CD4-positive, alpha-beta memory T cell (primary cell): ENCODE data around the gene ADCY5. TPM values are rescaled to one million over a fixed set of nuclear protein-coding genes. Genes with fewer than 3 reads are reported as not detected.

Source experiments
- CTCF ChIA-PET: fragments of 350-600 bp; sonication (Branson Sonifier 250); formaldehyde crosslinking; loops from one replicate; lab custom pipeline; 2021; ENCODE audit warnings: inconsistent platforms; ENCODE audit not compliant: partially characterized antibody; lab: Charles Lee
- POLR2A ChIA-PET: fragments of 350-600 bp; sonication (Branson Sonifier 250); formaldehyde crosslinking; loops from one replicate; lab custom pipeline; 2021; ENCODE audit not compliant: partially characterized antibody; lab: Charles Lee
- DNase-seq, 5 donors: peaks; one replicate each; pipeline versions ENCODE4 v3.0.0 to v3.0.0-alpha.2; 2020 to 2022; ENCODE audit warnings: mixed read lengths in 1 of 5
- H3K27ac ChIP-seq: one replicate; pipeline ENCODE4 v1.7.0; 2013; ENCODE audit warnings: low read depth, low read length
- H3K27me3 ChIP-seq: 2 replicates; pipeline ENCODE4 v1.7.0; 2013; ENCODE audit warnings: mild to moderate bottlenecking, low read length, moderate library complexity; ENCODE audit not compliant: insufficient read depth
- H3K36me3 ChIP-seq: 2 replicates; pipeline ENCODE4 v1.7.0; 2013; ENCODE audit warnings: mild to moderate bottlenecking, low read length, moderate library complexity; ENCODE audit not compliant: insufficient read depth
- H3K4me1 ChIP-seq: 2 replicates; pipeline ENCODE4 v1.7.0; 2013; ENCODE audit warnings: mild to moderate bottlenecking, low read length, moderate library complexity; ENCODE audit not compliant: insufficient read depth
- H3K4me3 ChIP-seq, 2 donors: one replicate each; pipeline ENCODE4 v1.7.0; 2013; ENCODE audit warnings: low read length in 2 of 2, mild to moderate bottlenecking in 1 of 2
- H3K9me3 ChIP-seq, 2 donors: one replicate each; pipeline ENCODE4 v1.7.0; 2013; ENCODE audit warnings: low read length in 2 of 2, control low read depth in 1 of 2; ENCODE audit not compliant: control insufficient read depth in 1 of 2
- H3K27ac Mint-ChIP-seq, 7 donors: one replicate each; pipeline ENCODE4 v1.8.0; 2020 to 2021; ENCODE audit warnings: mixed read lengths in 7 of 7, mild to moderate bottlenecking in 6 of 7, inconsistent platforms in 3 of 7, moderate library complexity in 3 of 7
- H3K27me3 Mint-ChIP-seq, 2 donors: one replicate each; pipeline ENCODE4 v1.8.0; 2020 to 2021; ENCODE audit warnings: mixed read lengths in 2 of 2
- H3K36me3 Mint-ChIP-seq, 2 donors: one replicate each; pipeline ENCODE4 v1.8.0; 2020 to 2021; ENCODE audit warnings: mixed read lengths in 2 of 2, inconsistent platforms in 1 of 2, mild to moderate bottlenecking in 1 of 2
- H3K4me1 Mint-ChIP-seq, 4 donors: one replicate each; pipeline ENCODE4 v1.8.0; 2020 to 2021; ENCODE audit warnings: mixed read lengths in 4 of 4, mild to moderate bottlenecking in 1 of 4
- H3K4me3 Mint-ChIP-seq, 8 donors: one replicate each; pipeline ENCODE4 v1.8.0; 2020 to 2021; ENCODE audit warnings: mixed read lengths in 8 of 8, mild to moderate bottlenecking in 7 of 8, moderate library complexity in 6 of 8, inconsistent platforms in 3 of 8
- H3K9me3 Mint-ChIP-seq, 8 donors: one replicate each; pipeline ENCODE4 v1.8.0; 2020 to 2021; ENCODE audit warnings: mixed read lengths in 8 of 8, mild to moderate bottlenecking in 5 of 8, inconsistent platforms in 3 of 8, moderate library complexity in 1 of 8
- intact Hi-C: fragments of 100-400 bp; cut with micrococcal nuclease; formaldehyde crosslinking; loops from one replicate; pipeline ENCODE4 v1.15.1; 2023
- polyA plus RNA-seq, 2 donors: library from polyadenylated mRNA; unstranded; fragments of 300-500 nt; fragmentation: Illumina TruSeq; gene quantifications; one replicate each; pipeline ENCODE4 v1.2.3, GENCODE V29; 2021
- total RNA-seq, 2 experiments: library from RNA; stranded (reverse); gene quantifications; one replicate each; pipeline ENCODE4 v1.2.3, GENCODE V29; 2021

The ADCY5 gene
- total and polyA plus RNA-seq, 4 experiments from 2014 or later: 0.11 TPM; not detected in 3

- Histone ChIP-seq H3K4me1 (no peaks in the 10 kb centered on the region), H3K27ac (no peak overlapping the region), H3K9me3 (no peaks in the 10 kb centered on the region), H3K27me3 (no peaks in the 10 kb centered on the region), H3K4me3 (no peak overlapping the region), H3K36me3 (no peaks in the 10 kb centered on the region)
- CTCF ChIA-PET: no interaction called here
- intact Hi-C loops: no loop called here
- POLR2A ChIA-PET: no interaction called here
- H3K27me3 Mint-ChIP-seq: peaks cover 26 to 35% of the 10 kb centered on the region in 2 donors
- H3K9me3 Mint-ChIP-seq: peaks cover 0 to 2% (median 0%) of the 10 kb centered on the region in 8 donors
- H3K36me3 Mint-ChIP-seq: no peaks in the 10 kb centered on the region
- no peak overlapping the region for H3K27ac Mint-ChIP-seq
- H3K4me3 Mint-ChIP-seq: no peak overlapping the region
- DNase-seq: no peak
- peaks cover 0 to 12% (median 4%) of the 10 kb centered on the region in 4 donors for H3K4me1 Mint-ChIP-seq
Observed at GRCh38 chr3:123442908-123443307, 6.0 kb downstream of the ADCY5 start.

GRCh38 chr3:123442125-123442524, 6.8 kb downstream of the ADCY5 start:
- Mint-ChIP-seq H3K27ac (no peak overlapping the region), H3K36me3 (no peaks in the 10 kb centered on the region), H3K9me3 (peaks cover 0 to 2% (median 0%) of the 10 kb centered on the region in 8 donors), H3K4me1 (peaks cover 0 to 11% (median 3%) of the 10 kb centered on the region in 4 donors), H3K4me3 (no peak overlapping the region), H3K27me3 (peaks cover 26 to 35% of the 10 kb centered on the region in 2 donors)
- H3K4me3 ChIP-seq: no peak overlapping the region
- H3K27ac ChIP-seq: no peak overlapping the region
- DNase-seq: no peak
- H3K9me3 ChIP-seq: no peaks in the 10 kb centered on the region
- CTCF ChIA-PET: no interaction called here
- no peaks in the 10 kb centered on the region for H3K36me3 ChIP-seq
- no peaks in the 10 kb centered on the region for H3K27me3 ChIP-seq
- POLR2A ChIA-PET: no interaction called here
- intact Hi-C loops: no loop called here
- no peaks in the 10 kb centered on the region for H3K4me1 ChIP-seq

DNA sequence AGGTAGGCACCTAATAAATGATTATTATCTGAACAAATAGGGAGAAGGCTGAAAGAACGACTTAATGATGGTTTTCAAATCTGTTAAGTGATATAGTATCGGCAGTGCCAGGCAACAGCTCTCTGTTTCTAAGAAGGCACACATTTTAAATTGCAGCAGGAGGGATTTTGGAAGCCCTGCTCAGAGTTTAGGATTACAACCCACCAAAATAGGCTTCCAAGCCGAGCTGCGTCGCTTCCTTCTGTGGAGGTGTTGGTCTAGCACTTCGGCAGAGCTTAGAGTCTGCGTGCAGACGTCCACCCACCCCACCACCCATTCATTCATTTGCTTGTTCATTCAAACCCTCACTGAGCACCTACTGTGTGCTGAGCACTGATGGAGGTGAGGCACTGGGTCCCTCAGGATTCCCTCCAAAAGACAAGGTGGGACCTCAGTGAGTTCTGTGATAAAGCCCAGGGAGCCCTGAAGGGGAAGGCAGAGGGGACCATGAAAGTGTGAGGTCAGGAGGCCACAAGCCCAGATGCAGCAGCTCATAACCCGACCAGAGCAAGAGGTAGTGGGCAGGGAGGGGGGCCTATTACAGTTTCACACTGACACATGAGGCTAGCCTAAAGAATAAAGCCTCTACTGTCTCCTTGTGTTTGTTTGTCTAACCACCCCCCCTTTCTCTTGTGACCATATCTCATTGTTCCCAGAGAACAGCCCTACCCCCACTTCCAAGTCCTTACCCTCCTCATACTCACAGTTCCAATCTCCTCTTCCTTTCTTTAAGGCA, 8.9 kb downstream of the ADCY5 start:
- CTCF ChIA-PET: no interaction called here
- Mint-ChIP-seq H3K4me3 (no peak overlapping the region), H3K9me3 (no peaks in the 10 kb centered on the region), H3K27ac (no peak overlapping the region), H3K4me1 (no peaks in the 10 kb centered on the region), H3K27me3 (peaks cover 14 to 19% of the 10 kb centered on the region in 2 donors), H3K36me3 (no peaks in the 10 kb centered on the region)
- Histone ChIP-seq H3K27ac (no peak overlapping the region), H3K4me3 (no peak overlapping the region), H3K27me3 (no peaks in the 10 kb centered on the region), H3K9me3 (no peaks in the 10 kb centered on the region), H3K36me3 (no peaks in the 10 kb centered on the region), H3K4me1 (no peaks in the 10 kb centered on the region)
- no peak for DNase-seq
- POLR2A ChIA-PET: no interaction called here
- intact Hi-C loops: no loop called here

GRCh38 chr3:123432832-123433523, 15.9 kb downstream of the ADCY5 start:
- H3K9me3 Mint-ChIP-seq: no peaks in the 10 kb centered on the region
- no peaks in the 10 kb centered on the region for H3K36me3 ChIP-seq
- CTCF ChIA-PET: no interaction called here
- H3K27me3 Mint-ChIP-seq: peaks cover 2 to 4% of the 10 kb centered on the region in 2 donors
- POLR2A ChIA-PET: no interaction called here
- no peak overlapping the region for H3K4me3 ChIP-seq
- H3K27me3 ChIP-seq: no peaks in the 10 kb centered on the region
- H3K4me1 Mint-ChIP-seq: no peaks in the 10 kb centered on the region
- no peak overlapping the region for H3K27ac Mint-ChIP-seq
- H3K4me3 Mint-ChIP-seq: no peak overlapping the region
- no peak for DNase-seq
- H3K9me3 ChIP-seq: no peaks in the 10 kb centered on the region
- no peak overlapping the region for H3K27ac ChIP-seq
- intact Hi-C loops: no loop called here
- no peaks in the 10 kb centered on the region for H3K36me3 Mint-ChIP-seq
- H3K4me1 ChIP-seq: no peaks in the 10 kb centered on the region

- CTCF ChIA-PET: no interaction called here
- no peaks in the 10 kb centered on the region for H3K4me1 Mint-ChIP-seq
- intact Hi-C loops: no loop called here
Observed at GRCh38 chr3:123431658-123432324, 17.1 kb downstream of the ADCY5 start.

GRCh38 chr3:123431007-123431657, 17.8 kb downstream of the ADCY5 start:
- H3K4me1 Mint-ChIP-seq: no peaks in the 10 kb centered on the region
- no peak overlapping the region for H3K27ac ChIP-seq
- H3K4me3 Mint-ChIP-seq: no peak overlapping the region
- H3K4me3 ChIP-seq: no peak overlapping the region
- no peaks in the 10 kb centered on the region for H3K4me1 ChIP-seq
- POLR2A ChIA-PET: no interaction called here
- intact Hi-C loops: no loop called here
- H3K27me3 Mint-ChIP-seq: peaks cover 11 to 13% of the 10 kb centered on the region in 2 donors
- CTCF ChIA-PET: no interaction called here
- no peaks in the 10 kb centered on the region for H3K27me3 ChIP-seq
- H3K36me3 Mint-ChIP-seq: no peaks in the 10 kb centered on the region
- H3K27ac Mint-ChIP-seq: no peak overlapping the region
- no peak for DNase-seq
- peaks cover 0 to 2% (median 0%) of the 10 kb centered on the region in 8 donors for H3K9me3 Mint-ChIP-seq
- H3K9me3 ChIP-seq: no peaks in the 10 kb centered on the region
- no peaks in the 10 kb centered on the region for H3K36me3 ChIP-seq

More at GRCh38 chr3:123431658-123432324, 17.1 kb downstream of the ADCY5 start:
- Mint-ChIP-seq H3K4me3 (no peak overlapping the region), H3K36me3 (no peaks in the 10 kb centered on the region), H3K9me3 (peaks cover 0 to 2% (median 0%) of the 10 kb centered on the region in 8 donors), H3K27ac (no peak overlapping the region), H3K27me3 (peaks cover 8 to 10% of the 10 kb centered on the region in 2 donors)
- Histone ChIP-seq H3K9me3 (no peaks in the 10 kb centered on the region), H3K27me3 (no peaks in the 10 kb centered on the region), H3K4me3 (no peak overlapping the region), H3K4me1 (no peaks in the 10 kb centered on the region), H3K36me3 (no peaks in the 10 kb centered on the region), H3K27ac (no peak overlapping the region)
- POLR2A ChIA-PET: no interaction called here
- no peak for DNase-seq

GRCh38 chr3:123430266-123430665, 18.6 kb downstream of the ADCY5 start:
- Histone ChIP-seq H3K27ac (no peak overlapping the region), H3K36me3 (no peaks in the 10 kb centered on the region), H3K4me1 (no peaks in the 10 kb centered on the region), H3K27me3 (no peaks in the 10 kb centered on the region), H3K4me3 (no peak overlapping the region), H3K9me3 (no peaks in the 10 kb centered on the region)
- ChIA-PET CTCF (no interaction called here), POLR2A (no interaction called here)
- H3K27me3 Mint-ChIP-seq: peaks cover 11 to 13% of the 10 kb centered on the region in 2 donors
- DNase-seq: no peak
- no peaks in the 10 kb centered on the region for H3K36me3 Mint-ChIP-seq
- H3K4me3 Mint-ChIP-seq: no peak overlapping the region
- intact Hi-C loops: no loop called here
- H3K27ac Mint-ChIP-seq: no peak overlapping the region
- peaks cover 0 to 2% (median 0%) of the 10 kb centered on the region in 8 donors for H3K9me3 Mint-ChIP-seq
- H3K4me1 Mint-ChIP-seq: no peaks in the 10 kb centered on the region
